Esophagus muscularis mucosa (tissue), 3 donors: Measurements from ENCODE around the gene CENPT.

Experiments used
- CTCF ChIP-seq, 3 experiments: fragments of 200-600 bp in 2 of 3; fragments of 450-650 bp in 1 of 3; sonication (generic) in 2 of 3; IDR thresholded peaks; one replicate each; pipeline ENCODE4 v1.5.1; 2017 to 2019; ENCODE audit warnings: antibody characterized with exemption in 3 of 3, mild to moderate bottlenecking in 2 of 3, moderate library complexity in 1 of 3
- POLR2A ChIP-seq: fragments of 450-650 bp; IDR thresholded peaks from one replicate; pipeline ENCODE4 v1.6.1; 2017; ENCODE audit warnings: antibody characterized with exemption, moderate library complexity, mild to moderate bottlenecking, low read depth
- POLR2AphosphoS5 ChIP-seq, 2 donors: sonication (generic); formaldehyde crosslinking; IDR thresholded peaks; one replicate each; pipeline ENCODE4 v1.6.1; 2017; ENCODE audit warnings: antibody characterized with exemption in 2 of 2

GRCh38 chr16:67861877-67862276 lies 14.4 kb upstream of the CENPT start:
- TF ChIP-seq POLR2AphosphoS5 (IDR thresholded peaks at IDR 0.05) (no peak), POLR2A (no peak), CTCF (IDR thresholded peaks at IDR 0.05) (no peak)
